HG03066 (cell line): ENCODE data around the gene CPB2.

Experiments
- ATAC-seq: cut with Tn5 transposase; IDR thresholded peaks from one replicate; pipeline ENCODE4 v1.9.1; 2021; ENCODE audit warnings: low read depth; ENCODE audit not compliant: unreplicated experiment

CPB2 gene

GRCh38 chr13:46053162-46054012, 51.4 kb downstream of the CPB2 start:
- ATAC-seq: no peak

DNA sequence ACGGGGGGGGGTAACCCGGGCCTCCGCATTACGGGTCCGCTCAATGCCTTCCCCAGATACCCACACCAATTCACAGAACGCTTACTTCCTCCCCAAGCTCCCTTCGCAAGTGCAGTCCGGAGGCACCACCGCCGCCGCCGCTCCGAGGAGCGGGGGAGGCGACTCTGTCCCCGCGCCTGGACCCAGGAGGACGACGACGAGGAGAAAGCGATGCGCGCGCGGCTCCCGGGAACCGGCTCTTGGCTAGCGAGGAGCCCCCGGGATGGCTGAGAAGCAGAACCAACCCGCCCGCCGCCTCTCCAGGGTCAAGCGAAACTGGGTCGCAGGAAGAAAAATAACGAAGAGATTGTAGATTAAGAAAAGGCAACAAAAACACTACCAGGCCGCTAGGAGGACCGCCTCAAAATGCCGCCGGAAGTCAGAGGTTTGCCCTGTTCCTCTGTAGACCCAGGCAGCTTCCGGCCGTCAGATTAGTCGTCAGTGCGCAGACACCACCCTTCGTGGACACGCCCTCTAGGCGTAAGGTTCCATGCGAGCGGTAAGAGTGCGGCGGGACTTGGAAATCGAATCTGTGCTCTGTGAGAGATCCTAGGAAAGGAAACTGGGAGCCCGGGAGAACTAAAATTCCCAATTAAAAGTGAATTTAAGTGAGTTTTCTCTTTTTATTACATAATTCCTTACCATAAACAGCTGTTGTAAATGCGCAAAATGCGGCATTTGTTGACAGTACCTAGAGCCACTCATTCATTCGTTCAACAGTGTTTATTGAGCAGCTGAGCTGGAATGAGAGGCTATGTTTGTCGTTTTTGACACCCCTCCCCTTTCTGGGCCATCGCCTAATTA, 52.3 kb downstream of the CPB2 start, which contains the start of gene ZC3H13:
Gene ZC3H13, minus strand, starts transcription at position 428 of the 843 bp plus-strand sequence. CDS start 7,239 bp downstream, outside the sequence.
- peak; percentile 100 for ATAC-seq

DNA sequence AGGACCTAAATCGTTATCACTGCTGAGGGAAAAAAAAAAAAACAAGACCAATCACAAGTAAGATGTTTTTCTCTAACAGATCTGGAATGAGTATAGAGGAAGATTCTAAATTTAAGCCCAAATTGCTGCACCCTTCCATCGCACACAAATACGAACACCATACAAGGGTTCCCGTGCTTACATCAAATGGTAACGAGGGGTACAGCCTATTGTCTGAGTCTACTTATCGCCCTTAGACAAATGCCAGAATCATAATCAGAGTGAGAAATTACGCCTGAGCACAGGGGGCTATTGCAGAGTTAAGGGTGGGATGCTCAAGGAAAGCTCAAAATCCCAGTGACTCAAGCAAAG, 52.9 kb downstream of the CPB2 start:
- peak; percentile 7 for ATAC-seq

DNA sequence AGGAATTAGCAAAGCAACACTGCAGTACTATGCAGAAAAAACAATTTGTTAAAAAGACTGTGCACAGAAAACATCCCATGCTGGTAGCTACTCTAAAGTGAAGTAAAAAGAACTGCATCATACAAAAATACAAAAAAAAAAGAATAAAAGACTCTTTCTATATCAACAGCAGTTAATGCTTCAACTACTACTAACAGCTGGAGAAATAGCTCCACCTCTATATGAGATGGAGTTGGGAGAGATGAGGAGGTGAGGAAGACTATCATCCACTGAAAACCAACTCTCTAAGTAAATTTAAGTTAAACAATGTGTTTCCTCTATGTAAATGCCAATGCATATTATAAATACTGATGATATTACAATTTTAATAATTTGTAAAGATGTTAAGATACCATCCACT, 54.1 kb downstream of the CPB2 start:
- ATAC-seq: no peak

GRCh38 chr13:46045424-46045823, 59.4 kb downstream of the CPB2 start:
- ATAC-seq: no peak

GRCh38 chr13:46043647-46044046, 61.2 kb downstream of the CPB2 start:
- ATAC-seq: no peak

DNA sequence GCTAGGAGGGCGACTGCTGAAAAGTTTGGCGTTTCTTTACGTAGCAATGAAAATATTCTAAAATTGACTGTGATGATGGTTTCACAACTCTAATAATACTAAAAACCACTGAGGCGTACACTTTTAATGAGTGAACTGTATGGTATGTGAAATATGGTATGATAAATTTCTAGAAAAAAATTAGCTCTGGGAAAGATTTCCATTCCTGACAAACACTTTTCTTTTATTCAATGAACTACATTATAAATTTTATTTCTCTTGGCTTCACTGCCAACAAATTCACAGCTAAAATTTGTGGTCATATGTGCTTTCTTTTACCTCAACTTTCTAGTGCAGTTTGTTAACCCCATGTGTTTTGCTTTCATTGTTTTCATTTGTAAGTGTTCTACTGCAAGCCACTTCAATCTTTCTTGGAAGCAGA, 63.4 kb downstream of the CPB2 start:
- ATAC-seq: no peak

DNA sequence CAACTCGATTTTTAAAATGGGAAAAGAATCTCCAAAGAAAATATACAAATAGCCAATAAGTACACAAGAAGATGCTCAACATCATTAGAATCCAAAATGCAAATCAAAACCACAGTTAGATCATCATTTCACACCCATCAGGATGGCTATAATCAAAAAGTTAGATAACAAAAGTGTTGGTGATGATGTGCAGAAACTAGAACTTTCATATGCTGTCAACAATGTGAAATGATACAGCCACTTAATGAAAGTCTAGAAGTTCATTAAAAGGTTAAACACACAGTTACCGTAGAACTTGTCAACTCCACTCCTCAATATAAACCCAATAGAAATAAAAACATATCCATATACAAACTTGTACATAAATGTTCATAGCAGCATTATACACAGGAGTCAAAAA, 64.1 kb downstream of the CPB2 start:
- ATAC-seq: no peak

DNA sequence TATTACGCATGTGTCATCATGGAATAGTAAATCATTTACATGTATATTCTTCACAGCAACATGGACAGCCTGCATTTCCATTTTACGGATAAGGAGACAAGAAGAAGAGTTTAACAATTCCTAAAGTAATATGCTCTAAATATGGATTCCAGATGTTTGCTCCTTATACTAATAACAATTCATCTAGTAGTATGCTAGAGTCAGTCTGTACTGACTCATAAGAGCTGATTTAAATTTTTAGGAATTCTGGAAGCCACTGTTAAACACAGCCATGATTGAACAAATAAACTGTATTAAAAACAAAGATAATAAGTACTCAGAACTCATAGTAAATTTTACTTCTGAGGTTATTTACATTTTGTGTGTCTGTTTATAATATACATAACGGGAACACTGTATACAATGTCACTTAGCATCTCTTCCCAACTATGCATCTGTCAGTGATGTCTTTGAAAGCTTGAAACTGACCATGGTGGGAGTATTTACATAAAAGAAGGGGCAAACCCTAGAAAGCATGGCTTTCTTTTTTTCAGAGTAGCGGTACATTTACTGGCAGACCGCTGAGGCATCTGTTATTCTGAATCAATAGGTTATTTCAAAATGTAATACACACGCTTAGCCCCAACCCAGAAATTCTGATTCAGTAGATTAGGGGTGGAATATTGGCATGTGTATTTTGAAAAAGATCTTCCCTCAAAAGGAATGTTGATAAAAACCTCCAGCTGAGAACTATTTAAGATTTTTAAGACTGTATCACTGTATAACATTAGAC, 65.2 kb downstream of the CPB2 start:
- ATAC-seq: no peak

- ATAC-seq: no peak
Measured at GRCh38 chr13:46038296-46038695, 66.5 kb downstream of the CPB2 start.

- no peak for ATAC-seq
Measured at GRCh38 chr13:46035066-46035465, 69.8 kb downstream of the CPB2 start.

GRCh38 chr13:46032341-46032740, 72.5 kb downstream of the CPB2 start:
- no peak for ATAC-seq

DNA sequence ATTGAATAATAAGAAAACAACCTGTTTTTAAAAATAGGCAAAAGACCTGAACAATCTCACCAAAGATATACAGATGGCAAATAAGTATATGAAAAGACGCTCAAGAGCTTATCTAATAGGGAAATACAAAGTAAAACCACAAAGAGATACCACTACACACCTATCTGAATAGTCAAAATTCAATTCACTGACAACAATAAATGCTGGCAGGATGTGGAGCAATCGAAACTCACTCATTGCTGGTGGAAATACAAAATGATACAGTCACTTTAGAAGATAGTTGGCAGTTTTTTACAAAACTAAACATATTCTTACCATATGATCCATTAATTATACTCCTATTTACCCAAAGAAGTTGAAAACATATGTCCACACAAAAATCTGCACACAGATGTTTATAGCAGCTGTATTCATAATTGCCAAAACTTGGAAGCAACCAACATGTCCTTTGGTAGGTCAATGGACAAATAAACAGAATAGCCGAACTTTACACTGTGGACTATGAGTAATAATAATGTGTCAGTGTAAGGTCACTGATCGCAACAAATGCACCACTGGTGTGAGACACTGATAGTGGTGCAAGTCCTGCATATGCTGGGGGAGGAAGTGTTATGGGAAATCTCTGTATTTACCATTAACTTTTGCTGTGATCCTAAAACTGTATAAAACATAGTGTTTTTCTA, 73.1 kb downstream of the CPB2 start:
- no peak for ATAC-seq

DNA sequence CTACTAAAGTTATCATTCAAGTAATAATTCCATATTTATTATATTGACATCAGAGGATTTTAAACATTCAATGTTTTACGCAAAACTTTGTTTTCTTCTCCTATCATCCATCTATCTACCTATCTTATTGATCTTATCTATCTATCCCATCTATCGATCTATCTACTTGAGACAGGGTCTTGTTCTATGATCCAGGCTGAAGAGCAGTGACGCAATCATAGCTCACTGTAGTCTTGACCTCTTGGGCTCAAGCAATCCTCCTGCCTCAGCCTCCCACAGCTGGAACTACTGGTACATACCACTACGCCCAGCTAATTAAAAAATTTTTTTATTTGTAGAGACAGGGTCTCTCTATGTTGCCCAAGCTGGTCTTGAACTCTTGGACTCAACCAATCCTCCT, 79.7 kb downstream of the CPB2 start:
- ATAC-seq: no peak

DNA sequence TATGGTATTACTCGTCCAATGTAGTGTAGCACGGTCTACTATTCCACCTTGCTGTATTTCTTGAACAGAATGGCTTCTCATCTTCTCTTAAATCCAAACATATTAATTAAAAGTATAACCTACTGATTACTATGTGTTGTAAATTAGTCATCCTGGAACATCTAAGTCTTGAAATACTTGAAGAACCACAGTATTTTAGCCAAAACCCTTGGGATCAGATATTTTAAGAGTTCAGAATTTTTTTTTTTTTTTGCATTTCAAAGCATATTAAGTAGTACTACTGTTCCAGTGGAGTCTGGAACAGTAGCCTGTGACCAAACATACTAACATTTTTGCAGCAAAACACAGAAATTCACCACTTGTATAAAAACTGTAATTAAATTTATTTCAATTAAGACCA, 82.4 kb downstream of the CPB2 start:
- no peak for ATAC-seq

DNA sequence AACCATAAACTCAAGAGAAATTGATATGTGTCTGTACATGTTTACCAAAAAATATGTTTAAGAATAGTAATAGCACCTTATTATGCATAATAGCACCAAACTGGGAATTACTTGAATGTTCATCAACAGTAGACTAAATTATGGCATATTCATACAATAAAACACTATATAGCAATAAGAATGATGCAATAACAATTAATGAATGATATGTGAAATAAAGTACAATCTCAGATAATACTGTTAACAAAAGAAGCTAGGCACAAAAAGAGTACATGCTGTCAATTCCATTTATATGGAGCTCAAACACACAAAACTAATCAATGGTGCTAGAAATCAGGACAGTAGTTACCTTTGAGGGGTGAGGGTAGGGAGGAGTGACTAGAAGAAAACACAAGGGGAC, 88.6 kb downstream of the CPB2 start:
- ATAC-seq: no peak

- ATAC-seq: no peak
Measured at GRCh38 chr13:46015366-46015765, 89.5 kb downstream of the CPB2 start.

DNA sequence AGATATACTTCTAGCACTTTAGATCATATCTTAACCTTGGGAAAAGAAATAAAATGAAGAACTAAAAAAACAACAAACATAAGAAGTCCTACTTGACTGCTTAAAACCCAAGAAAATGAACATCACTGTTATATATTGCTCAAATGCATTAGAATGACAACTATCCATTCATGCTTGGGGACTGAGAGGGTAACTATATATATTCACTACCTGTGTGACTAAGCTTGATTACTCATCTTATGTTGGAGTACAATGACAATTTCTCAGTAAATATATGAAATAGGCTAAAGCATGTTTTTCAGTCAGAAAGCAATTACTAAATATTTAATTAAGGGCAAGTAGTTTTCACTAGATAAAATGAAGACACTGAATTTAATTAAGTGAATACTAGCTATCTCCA, 92.4 kb downstream of the CPB2 start:
- ATAC-seq: no peak

DNA sequence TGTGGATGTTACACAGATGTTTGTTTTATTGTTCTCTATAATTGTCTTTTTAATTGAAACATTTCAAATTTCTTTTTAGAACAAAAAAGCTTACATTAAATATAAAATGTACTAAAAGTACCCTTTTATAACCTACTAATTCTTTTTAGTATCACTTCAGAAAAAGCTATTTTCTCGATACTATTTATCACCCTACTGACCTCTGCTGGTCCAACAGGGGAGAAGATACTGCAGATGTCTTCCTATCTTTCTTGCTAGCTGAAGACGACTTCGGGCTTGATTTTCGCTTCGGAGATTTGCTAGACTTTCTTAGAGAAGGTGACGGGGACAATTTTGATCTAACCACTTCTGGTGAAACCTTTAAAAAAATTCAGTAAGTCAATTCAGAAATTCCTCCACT, 94.7 kb downstream of the CPB2 start:
- ATAC-seq: no peak

- no peak for ATAC-seq
Measured at GRCh38 chr13:46008631-46009030, 96.2 kb downstream of the CPB2 start.
